Upper lobe of right lung (tissue), 1 donor: ENCODE results near the gene ADCY7. TPM values are rescaled to one million over a fixed set of nuclear protein-coding genes. Genes with fewer than 3 reads are reported as not detected.

Source experiments
- ATAC-seq: fragments of 200-7000 bp; cut with Tn5 transposase; one replicate; pipeline ENCODE4 v1.9.1; 2020; ENCODE audit warnings: mild to moderate bottlenecking, moderate library complexity
- DNase-seq: peaks from one replicate; pipeline ENCODE4 v3.0.0-alpha.2; 2020
- H3K27ac ChIP-seq: fragments of 200-600 bp; one replicate; pipeline ENCODE4 v1.8.0; 2022
- H3K27me3 ChIP-seq: fragments of 200-600 bp; one replicate; pipeline ENCODE4 v1.8.0; 2022; ENCODE audit warnings: mild to moderate bottlenecking
- H3K36me3 ChIP-seq: fragments of 200-600 bp; one replicate; pipeline ENCODE4 v1.8.0; 2022
- H3K4me1 ChIP-seq: fragments of 200-600 bp; one replicate; pipeline ENCODE4 v1.8.0; 2022
- H3K4me3 ChIP-seq: fragments of 200-600 bp; one replicate; pipeline ENCODE4 v1.8.0; 2022; ENCODE audit warnings: mild to moderate bottlenecking
- H3K9me3 ChIP-seq: fragments of 200-600 bp; one replicate; pipeline ENCODE4 v1.8.0; 2022
- CTCF ChIP-seq: fragments of 200-600 bp; IDR thresholded peaks from one replicate; pipeline ENCODE4 v1.8.0; 2022; ENCODE audit warnings: antibody characterized with exemption
- intact Hi-C: fragments of 100-400 bp; cut with DNase I; formaldehyde crosslinking; loops from one replicate; pipeline ENCODE4 v1.11.0; 2022
- total RNA-seq: library from RNA; stranded (reverse); fragmentation: NEBNext Ultra II Directional; extraction: Animal tissue kit (Norgen Biotek cat#: 25700); gene quantifications from one replicate; pipeline ENCODE4 v1.2.1, GENCODE V29; 2021
- donor health status: DM: no; HTN: yes; CAD: no; lungs with severe emphysema.

Gene ADCY7
- total RNA-seq, 1 donor from 2014 or later, result 88.1 TPM

DNA sequence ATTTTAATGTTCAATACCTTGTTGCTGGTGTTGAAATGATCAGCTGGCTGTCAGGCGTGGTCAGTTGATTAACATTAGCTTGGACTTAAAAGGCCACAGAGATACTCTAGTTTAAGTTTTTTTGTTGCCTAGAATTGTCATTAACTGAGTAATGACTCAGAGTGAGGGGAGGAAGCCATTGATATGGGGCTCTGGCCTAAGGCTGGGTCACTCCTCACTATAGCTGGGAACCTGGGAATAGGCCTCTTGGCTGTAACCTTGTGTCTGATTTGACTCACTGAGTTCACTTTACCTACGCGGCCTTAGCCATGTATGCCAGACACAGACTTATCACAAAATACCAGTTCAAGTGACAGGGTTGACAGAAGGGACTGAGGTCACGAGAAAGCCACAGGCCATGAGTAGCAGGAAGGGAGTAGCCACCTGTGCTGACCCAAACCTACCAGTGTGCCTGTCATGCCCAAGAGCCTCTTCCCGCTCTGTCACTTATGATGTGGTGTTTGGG lies 37.9 kb upstream of the ADCY7 start:
- ATAC-seq (no peak), DNase-seq (no peak)
- Histone ChIP-seq H3K36me3 (peaks cover 54% of the 10 kb centered on the region), H3K4me1 (no peaks in the 10 kb centered on the region), H3K9me3 (no peaks in the 10 kb centered on the region), H3K4me3 (no peak overlapping the region), H3K27ac (no peak overlapping the region), H3K27me3 (no peaks in the 10 kb centered on the region)
- intact Hi-C loops, result loop anchor here (10.0 kb wide), 1 partner anchor 136 kb away; the partner anchor contains the start of gene BRD7
- no peak for TF ChIP-seq CTCF

DNA sequence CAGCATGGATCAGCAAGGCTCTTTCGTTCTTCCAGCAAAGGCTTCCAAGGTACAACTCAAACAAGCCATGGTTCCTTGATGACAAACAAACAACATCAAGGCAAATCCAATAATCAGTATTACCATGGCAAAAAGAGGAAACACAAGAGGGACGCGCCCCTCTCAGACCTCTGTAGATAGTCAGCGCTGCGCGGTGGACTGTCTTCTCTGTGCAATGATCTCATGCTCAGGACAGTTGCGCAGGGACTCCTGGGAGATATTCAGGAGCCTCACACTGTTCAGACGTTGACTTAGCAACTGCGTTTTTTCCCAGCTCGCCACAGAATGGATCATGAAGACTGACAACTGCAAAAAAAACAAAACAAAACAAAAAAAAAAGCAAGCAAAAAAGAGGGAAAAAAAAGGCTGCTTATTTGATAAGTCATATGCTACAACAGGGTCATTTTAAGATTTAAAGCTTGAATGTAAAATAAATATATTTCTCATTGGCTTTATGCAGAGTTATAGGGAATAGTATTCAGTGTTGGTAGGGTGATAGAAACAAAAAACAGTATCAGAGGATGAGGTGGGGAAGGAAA lies 37.1 kb upstream of the ADCY7 start:
- DNase-seq (no peak), ATAC-seq (no peak)
- no peak overlapping the region for H3K27ac ChIP-seq
- H3K9me3 ChIP-seq, result no peaks in the 10 kb centered on the region
- H3K4me1 ChIP-seq, result no peaks in the 10 kb centered on the region
- H3K27me3 ChIP-seq, result no peaks in the 10 kb centered on the region
- H3K36me3 ChIP-seq, result peaks cover 47% of the 10 kb centered on the region
- TF ChIP-seq CTCF, result no peak
- intact Hi-C loops, result loop anchor here (10.0 kb wide), 1 partner anchor 136 kb away; the partner anchor contains the start of gene BRD7
- H3K4me3 ChIP-seq, result no peak overlapping the region

- no peak overlapping the region for H3K4me3 ChIP-seq
- no peaks in the 10 kb centered on the region for H3K27me3 ChIP-seq
- H3K9me3 ChIP-seq, result no peaks in the 10 kb centered on the region
- DNase-seq (no peak), ATAC-seq (no peak)
- intact Hi-C loops, result no loop called here
- H3K36me3 ChIP-seq, result no peaks in the 10 kb centered on the region
- no peak overlapping the region for H3K27ac ChIP-seq
- TF ChIP-seq CTCF, result no peak
- H3K4me1 ChIP-seq, result no peaks in the 10 kb centered on the region
Measured at GRCh38 chr16:50234771-50235556, 31.4 kb upstream of the ADCY7 start.

- Histone ChIP-seq H3K36me3 (no peaks in the 10 kb centered on the region), H3K27me3 (no peaks in the 10 kb centered on the region), H3K27ac (no peak overlapping the region), H3K4me3 (no peak overlapping the region), H3K4me1 (no peaks in the 10 kb centered on the region), H3K9me3 (no peaks in the 10 kb centered on the region)
- no peak for DNase-seq
- ATAC-seq, result peak; percentile 60
- no peak for TF ChIP-seq CTCF
- intact Hi-C loops, result no loop called here
Measured at GRCh38 chr16:50235581-50235980, 30.8 kb upstream of the ADCY7 start.

DNA sequence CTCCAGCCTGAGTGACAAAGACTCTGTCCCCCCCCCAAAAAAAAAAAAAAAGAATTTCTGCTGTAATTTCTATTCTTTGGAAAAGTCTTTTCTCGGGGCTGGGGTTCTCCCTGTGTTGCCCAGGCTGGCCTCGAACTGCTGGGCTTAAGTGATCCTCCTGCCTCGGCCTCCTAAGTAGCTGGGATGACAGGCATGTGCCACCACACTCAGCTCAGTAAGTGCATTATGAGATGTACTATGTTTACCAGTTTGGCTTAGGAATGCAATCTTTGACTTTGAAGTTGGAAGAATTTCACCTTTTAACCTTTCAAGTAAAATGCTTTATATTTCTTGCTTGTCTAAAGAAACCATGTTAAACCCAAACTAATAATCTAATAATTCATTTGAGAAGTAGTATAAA lies 28.0 kb upstream of the ADCY7 start:
- no peak for TF ChIP-seq CTCF
- intact Hi-C loops, result no loop called here
- Histone ChIP-seq H3K27me3 (no peaks in the 10 kb centered on the region), H3K9me3 (no peaks in the 10 kb centered on the region), H3K4me1 (no peaks in the 10 kb centered on the region), H3K36me3 (no peaks in the 10 kb centered on the region), H3K27ac (no peak overlapping the region), H3K4me3 (no peak overlapping the region)
- ATAC-seq (peak; percentile 32), DNase-seq (no peak)
